Activated CD4-positive, alpha-beta T cell treated with anti-CD3 and anti-CD28 coated beads, Interleukin-2, amount 50 U/mL, for 48 hours (primary cell): Measurements from ENCODE around the gene XRCC2.
"Not testable (repeated sequence)": the region's sequence is repeated elsewhere in the genome, so short reads cannot be mapped to it uniquely, and the experiment has no call there.

ENCODE experiments used
- DNase-seq, 2 experiments: peaks; one replicate each; pipeline ENCODE4 v3.0.0-alpha.2; 2020

Gene XRCC2

DNA sequence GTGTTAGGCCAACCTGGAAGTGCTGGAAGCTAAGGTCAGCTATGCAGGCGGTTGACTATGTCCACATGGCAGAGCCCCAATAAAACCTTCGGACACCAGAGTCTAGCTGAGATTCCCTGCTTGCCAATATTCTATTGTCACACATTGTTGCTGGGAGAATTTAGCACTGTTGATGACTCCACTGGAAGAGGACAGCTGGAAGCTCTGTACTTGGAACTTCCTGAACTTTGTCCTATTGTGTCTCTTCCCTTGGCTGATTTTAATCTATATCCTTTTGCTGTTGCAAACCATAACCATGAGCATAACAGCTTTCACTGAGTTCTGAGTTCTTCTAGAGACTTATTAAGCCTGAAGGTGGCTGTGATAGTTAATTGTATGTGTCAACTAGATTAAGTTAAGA, 12.0 kb downstream of the XRCC2 start:
- no peak for DNase-seq

DNA sequence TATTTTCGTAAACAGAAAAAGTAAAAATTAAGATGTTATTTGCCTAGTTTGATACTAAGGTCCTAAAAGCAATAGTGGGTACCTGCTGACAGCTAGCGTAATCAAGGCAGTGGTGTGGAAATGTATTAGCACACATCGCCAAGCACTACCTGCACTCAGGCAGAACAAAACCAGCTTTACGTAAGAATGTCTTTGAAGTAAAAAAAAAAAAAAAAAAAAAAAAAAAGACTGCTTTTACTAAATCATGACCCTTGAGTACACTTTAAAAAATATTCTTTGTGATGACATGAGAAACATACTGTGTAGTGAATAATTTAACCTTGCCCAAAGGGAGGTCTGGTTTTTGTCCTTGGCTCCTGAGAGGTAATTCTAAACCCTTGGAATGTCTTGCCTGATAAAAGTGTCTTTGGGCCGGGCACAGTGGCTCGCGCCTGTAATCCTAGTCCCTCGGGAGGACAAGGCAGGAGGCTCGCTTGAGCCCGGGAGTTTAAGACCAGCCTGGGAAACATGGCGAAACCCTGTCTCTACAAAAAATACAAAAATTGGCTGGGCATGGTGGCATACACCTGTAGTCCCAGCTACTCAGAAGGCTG, 12.7 kb downstream of the XRCC2 start:
- no peak for DNase-seq

DNA sequence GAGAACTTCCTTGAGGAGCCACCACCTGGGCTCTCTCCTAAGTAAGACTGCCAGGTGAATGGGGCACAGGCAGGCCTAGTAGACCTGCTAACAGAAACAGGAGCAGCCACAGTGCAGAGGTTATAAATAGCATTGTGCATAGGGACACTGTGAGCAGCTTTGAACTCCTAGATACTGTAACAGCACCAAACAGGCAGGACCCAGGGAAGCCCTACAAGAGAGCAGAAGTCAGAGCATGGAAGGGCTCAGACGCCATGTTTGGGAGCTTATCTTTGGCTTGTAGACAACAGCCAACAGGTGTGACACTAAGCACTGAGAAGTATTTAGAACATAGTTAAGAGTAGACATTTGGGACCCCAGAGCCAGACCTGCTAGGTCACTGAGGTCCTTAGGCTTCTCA, 14.5 kb downstream of the XRCC2 start:
- no peak for DNase-seq

DNA sequence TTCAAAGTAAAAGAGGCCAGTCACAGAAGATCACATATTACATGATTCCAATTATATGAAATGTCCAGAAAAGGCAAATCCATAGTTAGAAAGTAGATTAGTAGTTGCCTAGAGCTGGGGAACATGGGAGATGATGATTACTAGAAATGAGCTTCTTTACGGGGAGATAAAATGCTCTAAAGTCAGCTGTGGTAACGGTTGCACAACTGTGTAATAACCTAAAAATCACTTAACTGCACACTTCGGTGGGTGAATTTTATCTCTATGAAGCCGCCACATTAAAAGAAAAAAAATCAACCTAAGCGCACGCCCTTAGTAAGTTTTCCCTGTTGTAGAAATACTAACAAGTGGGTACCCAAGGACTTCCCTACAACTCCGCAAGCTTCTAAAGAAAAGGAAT, 15.9 kb downstream of the XRCC2 start:
- DNase-seq = no peak

DNA sequence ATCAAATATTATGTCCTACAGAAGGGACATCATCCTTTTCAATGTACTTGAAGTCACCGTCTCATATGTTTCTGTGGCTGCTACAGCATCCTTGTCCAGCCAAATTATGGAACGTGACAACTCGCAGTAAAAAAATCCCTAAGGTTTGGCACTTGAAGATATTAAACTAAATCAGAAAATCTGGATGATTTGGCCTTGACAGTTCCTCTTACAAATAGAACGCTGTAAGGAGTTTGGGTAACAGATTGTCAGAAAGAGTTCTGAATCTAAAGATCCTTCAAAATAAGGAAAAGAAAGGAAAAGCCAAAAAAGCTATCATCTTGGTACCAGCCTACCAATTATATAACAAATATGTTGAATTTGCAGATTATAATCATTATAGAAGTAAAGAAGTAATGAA, 21.0 kb downstream of the XRCC2 start:
- no peak for DNase-seq

DNA sequence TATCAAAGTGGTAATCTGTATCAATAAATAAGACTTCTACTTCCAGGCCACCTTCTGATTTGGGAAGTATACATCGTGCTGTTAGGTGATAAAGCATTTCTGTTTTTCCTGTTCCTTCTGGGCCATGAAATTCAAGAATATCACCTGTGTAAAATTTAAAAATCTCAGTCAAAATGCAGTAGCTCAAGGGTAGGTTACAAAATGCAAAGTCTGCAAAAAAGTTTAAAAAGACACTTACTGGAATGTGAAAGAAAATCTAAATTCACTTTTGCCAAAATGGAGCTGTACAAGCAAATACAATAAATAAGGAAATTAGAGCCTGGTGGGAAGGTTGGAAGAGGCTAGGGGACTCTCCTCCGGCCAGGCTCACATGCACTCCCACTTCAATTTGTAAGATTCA, 26.7 kb downstream of the XRCC2 start:
- no peak for DNase-seq

DNA sequence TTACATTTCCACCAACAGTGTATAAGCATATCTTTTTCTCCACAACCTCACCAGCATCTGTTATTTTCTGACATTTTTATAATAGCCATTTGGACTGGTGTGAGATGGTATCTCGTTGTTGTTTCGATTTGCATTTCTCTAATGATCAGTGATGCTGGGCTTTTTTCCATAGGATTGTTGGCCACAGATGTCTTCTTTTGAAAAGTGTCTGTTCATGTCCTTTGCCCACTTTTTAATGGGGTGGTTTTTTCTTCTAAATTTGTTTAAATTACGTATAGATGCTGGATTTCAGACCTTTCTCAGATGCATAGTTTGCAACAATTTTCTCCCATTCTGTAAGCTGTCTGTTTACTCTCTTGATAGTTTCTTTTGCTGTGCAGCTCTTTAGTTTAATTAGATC, 28.9 kb downstream of the XRCC2 start:
- DNase-seq = no peak

DNA sequence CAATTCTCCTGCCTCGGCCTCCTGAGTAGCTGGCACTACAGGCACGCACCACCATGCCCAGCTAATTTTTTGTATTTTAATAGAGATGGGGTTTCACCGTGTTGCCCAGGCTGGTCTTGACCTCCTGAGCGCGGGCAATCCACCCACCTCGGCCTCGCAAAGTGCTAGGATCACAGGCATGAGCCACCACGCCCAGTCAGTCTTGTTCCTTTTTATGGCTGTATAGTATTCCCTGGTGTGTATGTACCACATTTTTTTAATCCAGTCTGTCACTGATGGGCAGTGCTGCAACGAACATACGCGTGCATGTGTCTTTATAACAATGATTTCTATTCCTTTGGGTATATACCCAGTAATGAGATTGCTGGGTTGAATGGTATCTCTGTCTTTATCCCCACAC, 29.4 kb downstream of the XRCC2 start:
- not testable (repeated sequence) for DNase-seq

DNA sequence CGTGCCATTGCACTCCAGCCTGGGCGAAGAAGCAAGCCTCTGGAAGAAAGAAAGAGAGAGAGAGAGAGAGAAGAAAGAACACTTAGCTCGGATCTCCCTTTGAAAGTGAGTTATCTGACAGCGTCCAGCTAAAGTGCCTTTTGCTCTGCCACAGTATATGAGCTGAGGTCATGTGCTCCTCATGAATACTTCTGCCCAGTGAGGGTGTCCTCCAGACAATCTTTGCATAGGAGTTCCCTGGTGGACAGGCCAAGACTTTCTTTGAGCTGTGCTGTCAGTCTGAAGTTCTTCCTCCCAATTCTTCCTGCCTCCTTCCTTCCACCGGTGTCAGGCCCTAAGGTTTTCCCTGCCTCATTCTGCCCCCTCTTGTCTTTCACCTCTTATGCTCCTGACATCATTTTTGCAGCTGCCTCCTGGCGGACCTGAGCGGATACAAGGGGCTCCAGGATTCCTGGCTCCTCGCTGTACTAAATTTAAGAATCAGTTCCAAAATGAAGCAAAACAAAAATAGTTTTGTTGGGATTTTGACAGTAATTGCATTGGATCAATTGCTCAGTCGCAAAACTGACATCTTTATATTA, 31.9 kb downstream of the XRCC2 start:
- no peak for DNase-seq

DNA sequence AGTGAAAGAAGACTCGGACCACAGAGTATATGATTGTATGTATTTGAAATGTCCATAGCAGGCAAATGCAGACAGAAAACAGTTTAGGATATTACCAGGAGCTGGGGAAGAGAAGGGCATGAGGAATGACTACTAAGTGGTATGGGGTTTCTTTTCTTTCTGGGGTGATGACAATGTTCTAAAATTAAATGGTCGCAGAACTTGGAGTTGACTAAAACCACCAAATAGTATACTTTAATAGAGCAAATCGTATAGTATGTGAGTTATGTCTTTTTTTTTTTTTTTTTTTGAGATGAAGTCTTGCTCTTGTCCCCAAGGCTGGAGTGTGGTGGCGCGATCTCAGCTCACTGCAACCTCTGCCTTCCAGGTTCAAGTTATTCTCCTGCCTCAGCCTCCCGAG, 34.6 kb downstream of the XRCC2 start:
- DNase-seq = no peak

DNA sequence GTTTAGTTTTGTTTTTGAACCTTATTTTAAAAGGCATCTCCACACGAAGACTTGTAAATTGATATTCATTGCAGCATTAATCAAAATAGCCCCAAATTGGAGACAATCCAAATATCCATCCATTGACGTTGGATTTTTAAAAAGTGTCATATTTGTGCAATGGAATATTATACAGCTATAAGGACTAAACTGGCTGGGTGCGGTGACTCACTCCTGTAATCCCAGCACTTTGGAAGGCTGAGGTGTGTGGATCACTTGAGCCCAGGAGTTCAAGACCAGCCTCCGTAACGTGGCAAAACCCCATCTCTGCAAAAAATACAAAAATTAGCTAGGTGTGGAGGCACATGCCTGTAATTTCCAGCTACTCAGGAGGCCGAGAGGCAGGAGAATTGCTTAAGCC, 35.1 kb downstream of the XRCC2 start:
- no peak for DNase-seq

DNA sequence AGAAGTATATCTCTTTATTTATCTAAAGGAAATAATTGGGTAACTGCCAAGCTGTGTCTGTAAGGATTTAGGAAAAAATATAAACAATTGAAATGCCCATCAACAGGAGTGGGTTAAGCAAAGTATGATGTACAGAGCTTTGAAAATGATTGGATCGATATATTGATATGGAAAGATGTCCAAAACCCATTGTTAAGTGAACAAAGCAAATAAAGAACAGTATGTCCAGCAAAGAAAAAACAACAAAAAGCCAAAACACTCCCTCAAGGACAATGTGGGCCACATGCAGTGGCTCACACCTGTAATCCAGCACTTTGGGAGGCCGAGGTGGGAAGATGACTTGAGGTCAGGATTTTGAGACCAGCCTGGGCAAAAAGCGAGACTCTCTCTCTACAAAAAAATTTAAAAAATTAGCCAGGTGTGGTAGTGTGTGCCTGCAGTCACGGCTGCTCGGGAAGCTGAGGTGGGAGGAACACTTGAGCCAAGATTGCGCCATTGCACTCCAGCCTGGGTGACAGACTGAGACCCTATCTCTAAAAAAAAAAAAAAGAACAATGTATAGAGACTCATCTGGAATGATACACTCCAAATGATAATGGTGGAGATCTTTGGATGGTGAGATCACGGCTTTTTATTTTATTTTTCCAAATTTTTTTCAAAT, 37.9 kb downstream of the XRCC2 start:
- no peak for DNase-seq

DNA sequence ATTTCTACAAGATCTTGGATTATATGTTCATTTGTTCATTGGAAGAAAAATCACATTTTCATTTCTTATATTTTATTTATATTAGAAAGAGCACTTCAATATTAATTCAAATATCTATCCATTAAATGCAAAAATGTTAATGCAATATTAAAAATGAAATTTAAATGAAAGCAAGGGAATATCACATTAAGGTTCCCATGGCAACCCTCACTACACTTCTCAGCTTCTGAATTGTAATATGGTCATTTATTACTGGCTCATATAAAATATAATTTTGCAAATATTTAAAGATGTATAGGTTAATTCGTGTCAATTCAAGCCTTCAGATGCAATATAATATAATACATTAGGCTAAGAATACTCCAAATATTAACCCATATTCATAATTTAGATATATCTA, 38.8 kb downstream of the XRCC2 start:
- DNase-seq = no peak

DNA sequence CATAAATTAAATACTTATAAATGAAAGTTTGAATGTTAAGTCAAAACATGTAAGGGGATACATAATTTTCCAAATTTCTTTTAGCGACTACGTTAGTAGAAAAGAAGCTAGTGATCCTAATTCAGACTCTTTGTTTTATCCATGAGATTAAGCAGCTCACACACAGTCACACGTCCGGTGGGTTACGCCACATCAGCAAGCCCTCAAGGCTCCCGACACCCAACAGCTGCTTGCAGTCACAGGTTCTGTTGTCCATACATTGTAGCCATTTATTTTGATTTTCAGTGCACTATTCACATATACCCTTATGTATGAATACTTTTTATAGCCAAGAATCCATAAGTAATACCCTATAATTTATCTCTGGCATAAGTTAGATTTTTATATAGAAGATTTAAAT, 39.5 kb downstream of the XRCC2 start:
- no peak for DNase-seq

DNA sequence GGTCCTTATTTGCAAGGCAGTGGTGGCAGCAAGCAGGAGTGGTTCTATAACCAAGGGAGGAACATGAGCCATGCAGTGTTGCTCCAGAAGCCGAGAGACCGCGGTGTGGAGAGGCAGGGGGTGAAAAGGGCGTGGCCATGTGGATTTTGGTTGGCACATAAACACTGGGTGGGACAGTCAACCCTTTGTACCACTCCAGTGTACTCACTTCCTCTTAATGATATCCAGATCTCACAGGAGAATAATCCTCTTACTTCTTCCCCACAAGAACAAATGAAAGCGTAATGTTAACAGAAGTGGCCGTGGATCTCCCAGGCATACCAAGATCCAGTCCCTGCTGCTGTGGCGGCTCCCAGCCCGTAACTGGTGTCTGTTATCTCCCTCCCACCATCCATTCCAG, 42.4 kb downstream of the XRCC2 start:
- no peak for DNase-seq

DNA sequence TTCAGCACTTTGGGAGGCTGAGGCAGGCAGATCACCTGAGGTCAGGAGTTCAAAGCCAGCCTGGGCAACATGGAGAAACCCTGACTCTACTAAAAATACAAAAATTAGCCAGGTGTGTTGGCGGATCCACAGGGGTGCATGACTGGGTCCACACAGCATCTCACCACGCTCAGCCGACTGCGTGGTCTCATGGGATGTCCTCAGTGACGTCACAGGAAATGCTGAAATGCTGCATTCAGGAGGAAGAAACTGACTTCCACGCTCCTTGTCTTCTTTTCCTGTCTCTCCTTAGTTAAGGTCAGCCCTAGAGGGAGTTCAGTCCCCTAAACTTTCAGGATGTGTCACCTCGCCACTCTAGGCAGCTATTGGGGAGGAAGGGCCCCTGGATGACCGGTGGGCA, 42.9 kb downstream of the XRCC2 start:
- no peak for DNase-seq

DNA sequence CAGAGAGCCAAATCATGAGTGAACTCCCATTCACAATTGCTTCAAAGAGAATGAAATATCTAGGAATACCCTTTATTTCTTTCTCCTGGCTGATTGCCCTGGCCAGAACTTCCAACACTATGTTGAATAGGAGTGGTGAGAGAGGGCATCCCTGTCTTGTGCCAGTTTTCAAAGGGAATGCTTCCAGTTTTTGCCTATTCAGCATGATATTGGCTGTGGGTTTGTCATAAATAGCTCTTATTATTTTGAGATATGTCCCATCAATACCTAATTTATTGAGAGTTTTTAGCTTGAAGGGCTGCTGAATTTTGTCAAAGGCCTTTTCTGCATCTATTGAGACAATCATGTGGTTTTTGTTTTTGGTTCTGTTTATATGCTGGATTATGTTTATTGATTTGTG, 47.2 kb downstream of the XRCC2 start:
- not testable (repeated sequence) for DNase-seq

DNA sequence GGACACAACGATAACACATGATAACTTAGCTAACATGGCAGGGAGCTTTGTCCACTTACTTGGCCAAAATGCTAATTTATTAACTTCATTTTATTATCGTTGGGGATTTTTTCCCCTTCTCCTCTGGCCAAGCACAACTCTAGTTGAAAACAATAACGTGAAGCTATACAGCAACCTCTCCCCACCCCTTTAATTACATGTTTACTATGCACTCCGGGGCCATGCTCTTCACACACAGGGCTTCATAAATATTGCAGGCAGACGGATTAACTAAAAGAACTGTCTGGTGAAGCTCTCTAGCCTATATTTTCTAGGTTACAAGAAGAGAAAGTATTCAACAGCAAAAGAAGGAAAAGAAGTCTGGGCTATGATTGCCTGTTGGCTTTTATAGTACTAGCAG, 51.7 kb downstream of the XRCC2 start:
- DNase-seq = no peak

DNA sequence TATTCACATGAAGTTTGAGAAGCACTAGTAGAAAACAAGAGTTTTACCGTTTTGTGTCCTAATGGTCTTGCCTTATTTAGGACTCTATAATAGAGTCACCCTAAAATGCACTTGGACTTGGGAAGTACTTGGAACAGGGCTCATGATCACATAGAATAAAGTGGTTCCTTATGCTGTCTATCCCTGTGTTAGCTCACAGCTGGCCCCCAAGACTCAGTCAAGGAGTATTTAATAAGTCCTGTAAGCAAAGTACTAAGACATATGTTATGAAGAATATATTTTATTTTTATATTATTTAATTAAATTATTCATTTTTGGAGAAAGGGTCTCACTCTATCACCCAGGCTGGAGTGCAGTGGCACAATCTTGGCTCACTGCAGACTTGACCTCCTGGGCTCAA, 54.5 kb downstream of the XRCC2 start:
- no peak for DNase-seq

DNA sequence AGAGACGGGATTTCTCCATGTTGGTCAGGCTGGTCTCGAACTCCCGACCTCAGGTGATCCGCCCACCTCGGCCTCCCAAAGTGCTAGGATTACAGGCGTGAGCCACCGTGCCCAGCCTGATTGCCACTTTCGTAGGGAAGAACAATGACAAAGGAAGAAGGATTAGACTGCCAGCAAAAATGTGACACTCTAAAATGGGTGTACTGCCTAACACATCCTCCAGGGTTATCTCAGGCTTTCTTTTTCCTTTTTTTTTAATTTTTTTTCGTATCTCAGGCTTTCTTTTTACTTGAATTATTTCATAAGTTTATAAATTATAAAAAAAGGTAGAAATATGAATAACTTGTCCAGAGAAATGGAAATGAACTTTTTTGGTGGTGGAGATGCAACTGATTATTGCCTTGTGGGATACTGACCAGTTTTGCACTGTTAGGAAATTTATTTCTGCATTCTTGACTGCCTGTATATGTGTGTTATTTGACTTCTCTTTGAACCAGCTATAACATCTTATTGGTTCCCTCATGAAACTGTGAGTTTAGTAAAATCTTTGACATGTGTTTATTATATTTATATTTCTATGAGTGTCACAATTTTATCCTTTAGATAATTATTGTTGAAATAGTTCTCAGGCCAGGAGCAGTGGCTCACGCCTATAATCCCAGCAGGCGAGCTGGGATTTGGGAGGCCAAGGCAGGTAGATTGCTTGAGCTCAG, 56.8 kb downstream of the XRCC2 start:
- DNase-seq = no peak

DNA sequence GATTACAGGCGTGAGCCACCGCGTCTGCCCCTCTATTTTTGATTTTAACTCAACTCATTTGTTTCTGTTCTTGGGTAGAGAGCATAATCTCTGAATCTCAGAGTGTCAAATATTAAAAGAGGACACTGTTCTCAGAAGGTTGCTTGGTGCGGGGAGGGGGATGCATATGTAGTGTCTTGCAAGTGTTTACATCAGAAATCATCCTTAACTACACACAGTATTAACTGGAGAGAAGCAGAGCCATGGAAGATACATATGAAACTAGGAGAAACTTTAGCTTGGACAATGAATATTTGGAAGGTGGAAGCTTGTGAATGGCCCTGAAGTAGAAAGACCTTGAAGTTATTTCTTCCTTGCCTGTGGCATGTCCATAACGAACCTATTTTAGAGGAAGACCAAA, 57.5 kb downstream of the XRCC2 start:
- DNase-seq = no peak

DNA sequence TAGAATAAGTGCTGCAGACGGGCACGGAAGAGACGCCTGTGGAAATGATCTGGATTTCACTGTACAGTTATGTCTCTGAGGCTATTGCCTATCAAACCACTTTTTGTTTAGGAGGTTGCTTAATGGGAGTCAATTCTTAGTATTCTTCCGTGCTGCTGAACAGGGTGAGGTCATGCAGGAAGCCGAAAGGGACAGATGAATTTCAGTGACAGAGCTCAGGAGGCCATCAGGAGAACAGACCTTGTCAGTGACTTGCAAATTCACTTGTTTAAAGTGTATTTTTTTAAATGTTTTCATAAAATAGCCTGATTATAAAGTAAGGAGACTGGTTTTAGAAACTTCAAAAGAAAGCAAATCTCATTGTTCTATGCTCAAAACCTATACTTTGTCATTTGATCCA, 58.9 kb downstream of the XRCC2 start:
- DNase-seq = no peak

DNA sequence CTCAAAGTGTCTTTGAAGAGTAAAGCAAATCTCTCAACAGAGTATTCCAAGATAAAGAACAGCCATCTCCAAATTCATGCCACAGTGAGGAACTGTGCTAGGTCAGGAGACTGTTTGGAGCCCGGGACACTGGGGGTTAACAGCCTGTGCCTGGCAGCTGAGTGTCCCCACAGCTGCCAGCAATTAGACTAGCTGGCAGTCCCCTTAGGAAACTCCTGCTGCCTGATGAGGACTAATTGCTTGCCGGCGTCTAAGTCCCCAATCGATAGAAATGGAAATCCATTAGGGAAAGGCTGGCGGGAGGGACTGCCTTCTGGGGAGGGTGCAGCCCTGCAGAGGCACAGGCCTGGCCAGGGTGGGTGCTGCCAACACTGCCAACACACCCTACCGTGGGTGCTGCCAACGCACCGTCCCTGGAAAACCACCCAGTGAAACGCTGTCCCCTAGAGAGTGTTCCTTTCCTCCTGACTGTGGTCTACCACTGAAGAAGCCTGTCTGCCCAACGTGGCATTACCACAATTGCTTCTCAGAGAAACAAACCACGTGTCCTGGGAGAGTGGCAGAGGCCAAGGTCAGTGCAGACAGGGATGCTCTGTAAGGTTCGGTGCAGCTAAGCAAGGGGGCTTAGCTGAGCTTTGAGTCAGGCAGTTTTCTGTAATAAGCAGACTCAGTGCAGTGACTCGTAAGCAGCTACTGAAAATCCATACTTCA, 60.8 kb downstream of the XRCC2 start:
- no peak for DNase-seq

DNA sequence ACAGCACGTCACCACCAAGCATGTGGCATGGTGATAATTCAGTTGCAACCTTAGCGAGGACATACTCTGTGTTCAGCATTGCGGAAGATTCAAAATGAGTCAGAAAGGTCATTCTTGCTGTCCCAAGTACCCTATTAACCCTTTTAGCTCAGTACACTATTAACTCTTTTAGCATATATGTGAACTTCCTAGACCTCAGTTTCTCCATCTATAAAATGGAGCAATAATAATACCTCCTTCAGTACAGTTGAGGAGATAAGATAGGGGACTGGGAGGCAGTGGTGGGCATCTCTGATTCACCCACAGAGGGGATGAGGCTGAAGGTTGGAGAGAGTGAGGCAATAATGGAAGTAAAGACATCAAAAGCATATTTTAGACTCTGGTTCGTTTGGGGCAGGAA, 67.3 kb downstream of the XRCC2 start:
- no peak for DNase-seq
